Measurements from ENCODE around the gene KCNK17.

DNA sequence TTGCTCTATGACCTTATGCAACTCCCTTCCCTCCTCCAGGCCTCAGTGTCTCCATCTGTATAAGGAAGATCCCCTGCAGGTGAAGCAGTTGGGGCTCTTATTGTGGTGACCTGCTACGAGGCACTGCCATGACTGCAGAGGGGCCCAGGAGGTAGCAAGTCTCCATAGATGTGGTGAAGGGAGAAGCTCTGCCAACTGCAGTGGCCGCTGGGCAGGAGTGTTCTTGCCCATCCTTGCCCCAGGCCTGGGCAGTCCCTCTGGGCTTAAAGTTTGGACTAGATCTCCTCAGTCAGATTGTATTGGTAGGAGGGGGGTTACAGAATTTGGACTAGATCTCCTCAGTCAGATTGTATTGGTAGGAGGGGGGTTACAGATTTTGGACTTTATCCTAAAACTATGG lies 12.2 kb downstream of the KCNK17 start:
- no peak for TF ChIP-seq POLR2A (IDR thresholded peaks at IDR 0.05)
- TF ChIP-seq, protein P1, sequence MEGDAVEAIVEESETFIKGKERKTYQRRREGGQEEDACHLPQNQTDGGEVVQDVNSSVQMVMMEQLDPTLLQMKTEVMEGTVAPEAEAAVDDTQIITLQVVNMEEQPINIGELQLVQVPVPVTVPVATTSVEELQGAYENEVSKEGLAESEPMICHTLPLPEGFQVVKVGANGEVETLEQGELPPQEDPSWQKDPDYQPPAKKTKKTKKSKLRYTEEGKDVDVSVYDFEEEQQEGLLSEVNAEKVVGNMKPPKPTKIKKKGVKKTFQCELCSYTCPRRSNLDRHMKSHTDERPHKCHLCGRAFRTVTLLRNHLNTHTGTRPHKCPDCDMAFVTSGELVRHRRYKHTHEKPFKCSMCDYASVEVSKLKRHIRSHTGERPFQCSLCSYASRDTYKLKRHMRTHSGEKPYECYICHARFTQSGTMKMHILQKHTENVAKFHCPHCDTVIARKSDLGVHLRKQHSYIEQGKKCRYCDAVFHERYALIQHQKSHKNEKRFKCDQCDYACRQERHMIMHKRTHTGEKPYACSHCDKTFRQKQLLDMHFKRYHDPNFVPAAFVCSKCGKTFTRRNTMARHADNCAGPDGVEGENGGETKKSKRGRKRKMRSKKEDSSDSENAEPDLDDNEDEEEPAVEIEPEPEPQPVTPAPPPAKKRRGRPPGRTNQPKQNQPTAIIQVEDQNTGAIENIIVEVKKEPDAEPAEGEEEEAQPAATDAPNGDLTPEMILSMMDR (IDR thresholded peaks at IDR 0.05), result no peak

Data from Peyer's patch (tissue), 4 donors.